Kidney (tissue), 14 donors: ENCODE measurements around the gene MRPL23. TPM values are rescaled to one million over a fixed set of nuclear protein-coding genes. Genes with fewer than 3 reads are reported as not detected.

Experiments used
- DNase-seq, 5 donors: peaks; one replicate each; pipeline ENCODE4 v3.0.0-alpha.2; 2013 to 2020
- FAIRE-seq: peaks from 2 replicates; lab custom pipeline; 2012; peaks lifted over from hg19 to GRCh38; lab: Jason Lieb, UNC
- H3K27ac ChIP-seq, 2 donors: one replicate each; pipeline ENCODE4 v1.7.0; 2013; ENCODE audit warnings: low read depth in 2 of 2, low read length in 2 of 2, inconsistent platforms in 1 of 2
- H3K27me3 ChIP-seq: one replicate; pipeline ENCODE4 v1.7.1; 2013; ENCODE audit warnings: low read length, inconsistent platforms; ENCODE audit not compliant: control insufficient read depth, insufficient read depth
- H3K36me3 ChIP-seq, 3 donors: one replicate each; pipeline versions ENCODE4 v1.7.0 to v1.7.1; 2013; ENCODE audit warnings: low read length in 3 of 3, control low read depth in 1 of 3, inconsistent platforms in 1 of 3; ENCODE audit not compliant: insufficient read depth in 3 of 3, control insufficient read depth in 2 of 3
- H3K4me1 ChIP-seq, 3 donors: one replicate each; pipeline versions ENCODE4 v1.7.0 to v1.7.1; 2013; ENCODE audit warnings: low read length in 3 of 3, inconsistent platforms in 1 of 3, low read depth in 1 of 3; ENCODE audit not compliant: control insufficient read depth in 2 of 3, insufficient read depth in 2 of 3
- H3K4me3 ChIP-seq, 3 donors: one replicate each; pipeline versions ENCODE4 v1.7.0 to v1.8.1; 2013; ENCODE audit warnings: low read length in 3 of 3, control low read depth in 1 of 3, inconsistent platforms in 1 of 3
- H3K9ac ChIP-seq, 3 donors: one replicate each; pipeline versions ENCODE4 v1.7.0 to v1.7.1; 2013; ENCODE audit warnings: low read length in 3 of 3, control low read depth in 1 of 3, inconsistent platforms in 1 of 3
- H3K9me3 ChIP-seq, 3 donors: one replicate each; pipeline versions ENCODE4 v1.7.0 to v1.7.1; 2013; ENCODE audit warnings: low read length in 3 of 3, control low read depth in 1 of 3, inconsistent platforms in 1 of 3; ENCODE audit not compliant: control insufficient read depth in 2 of 3, insufficient read depth in 1 of 3
- CTCF ChIP-seq: IDR thresholded peaks from 3 replicates; pipeline ENCODE4 v1.5.1; 2012; ENCODE audit warnings: mild to moderate bottlenecking, moderate library complexity, borderline replicate concordance; ENCODE audit not compliant: insufficient read depth; ENCODE audit errors: extremely low read depth
- intact Hi-C: fragments of 100-400 bp; cut with DNase I; formaldehyde crosslinking; loops from one replicate; pipeline ENCODE4 v1.11.1; 2022
- polyA plus RNA-seq: library from polyadenylated mRNA; stranded (reverse); fragments of 350-450 nt; fragmentation: Illumina TruSeq; extraction: RNeasy Lipid Tissue Mini Kit (QIAGEN cat#74804); gene quantifications from one replicate; pipeline ENCODE4 v1.2.3, GENCODE V29; 2014; ENCODE audit warnings: low read depth, low replicate concordance; ENCODE audit not compliant: insufficient read depth
- total RNA-seq: library from RNA; stranded (reverse); fragmentation: NEBNext Ultra II Directional; extraction: Animal tissue kit (Norgen Biotek cat#: 25700); gene quantifications from one replicate; pipeline ENCODE4 v1.2.1, GENCODE V29; 2021
- donor health status: control.
- donor health status: control.
- donor health status: control.
- donor health status: control.
- donor health status: control.
- donor health status: DM: yes; HTN: yes; CAD: no.
- donor health status: Normal renal cell carcinoma (clear cell type).

MRPL23 gene
- total and polyA plus RNA-seq, 2 donors from 2014 or later, result 45.9 to 183 TPM

- Histone ChIP-seq H3K27me3 (no peaks in the 10 kb centered on the region), H3K9ac (no peak overlapping the region), H3K9me3 (no peaks in the 10 kb centered on the region), H3K27ac (no peak overlapping the region), H3K36me3 (no peaks in the 10 kb centered on the region), H3K4me1 (no peaks in the 10 kb centered on the region), H3K4me3 (no peak overlapping the region)
- intact Hi-C loops, result no loop called here
- TF ChIP-seq CTCF, result no peak
- no peak for FAIRE-seq
- peak in 3 of 5 donors; percentile 3 to 16 (median 8) for DNase-seq
Observed at GRCh38 chr11:1983601-1983961, 36.4 kb downstream of the MRPL23 start.

- Histone ChIP-seq H3K27me3 (no peaks in the 10 kb centered on the region), H3K4me1 (no peaks in the 10 kb centered on the region), H3K27ac (no peak overlapping the region), H3K4me3 (no peak overlapping the region), H3K9ac (no peak overlapping the region), H3K36me3 (no peaks in the 10 kb centered on the region), H3K9me3 (no peaks in the 10 kb centered on the region)
- DNase-seq, result no peak
- no peak for FAIRE-seq
- intact Hi-C loops, result no loop called here
- TF ChIP-seq CTCF, result no peak
Observed at GRCh38 chr11:1987024-1987423, 39.9 kb downstream of the MRPL23 start.

- Histone ChIP-seq H3K9me3 (no peaks in the 10 kb centered on the region), H3K4me3 (no peak overlapping the region), H3K4me1 (no peaks in the 10 kb centered on the region), H3K27me3 (no peaks in the 10 kb centered on the region), H3K36me3 (no peaks in the 10 kb centered on the region), H3K9ac (no peak overlapping the region), H3K27ac (no peak overlapping the region)
- FAIRE-seq (no peak), DNase-seq (no peak)
- intact Hi-C loops, result no loop called here
- TF ChIP-seq CTCF, result no peak
Observed at GRCh38 chr11:1988174-1988573, 41.0 kb downstream of the MRPL23 start.

GRCh38 chr11:1988667-1989317 lies 41.7 kb downstream of the MRPL23 start:
- Histone ChIP-seq H3K9me3 (no peaks in the 10 kb centered on the region), H3K27ac (no peak overlapping the region), H3K4me1 (no peaks in the 10 kb centered on the region), H3K4me3 (no peak overlapping the region), H3K36me3 (no peaks in the 10 kb centered on the region), H3K9ac (no peak overlapping the region), H3K27me3 (no peaks in the 10 kb centered on the region)
- FAIRE-seq, result no peak
- intact Hi-C loops, result no loop called here
- no peak for TF ChIP-seq CTCF
- DNase-seq, result peak; percentile 18 to 91 (median 88)
